Articular chondrocyte of knee joint (primary cell): ENCODE measurements around the gene GRB7. TPM values are rescaled to one million over a fixed set of nuclear protein-coding genes. Genes with fewer than 3 reads are reported as not detected.

Source experiments
- small RNA-seq: library from RNA; depleted of rRNA; stranded (forward); fragments of <200 nt; gene quantifications from one replicate; pipeline ENCODE3, GENCODE V24; 2012
- total RNA-seq: library from RNA; depleted of rRNA; stranded (reverse); fragments of >200 nt; gene quantifications from 2 replicates; pipeline ENCODE4 v1.2.3, GENCODE V29; 2012

GRB7 gene
- 0.32 and 0.78 TPM in 2 replicates for total RNA-seq

GRCh38 chr17:39737760-39738567, at the start of gene GRB7:
Gene GRB7, plus strand, starts transcription at chr17:39737938. Its CDS starts 4,364 bp downstream, at chr17:39742302.

GRCh38 chr17:39699818-39700147, 38.0 kb upstream of the GRB7 start, which contains the start of gene ERBB2:
Gene ERBB2, plus strand, starts transcription at chr17:39700064. Its CDS starts 175 bp downstream, at chr17:39700239.

GRCh38 chr17:39730095-39730921, 7.4 kb upstream of the GRB7 start, which contains the start of gene MIEN1:
Gene MIEN1, minus strand, starts transcription at chr17:39730532. Its CDS starts 37 bp downstream, at chr17:39730495.

Small RNA genes within 50 kb of the gene (small RNA-seq; reads per million reads assigned to genes)
- gene MIR4728: not detected

Other genes with a start within 250 kb of the GRB7 start
- gene NEUROD2, start 130.0 kb upstream of the GRB7 start, total RNA-seq: not detected in 2 replicates
- gene PPP1R1B, start 111.0 kb upstream of the GRB7 start, total RNA-seq: not detected in 2 replicates
- gene STARD3, start 100.8 kb upstream of the GRB7 start, total RNA-seq: 23.0 and 25.1 TPM in 2 replicates
- 0.26 and 0.32 TPM in 2 replicates for gene TCAP, start 72.6 kb upstream of the GRB7 start, total RNA-seq
- not detected in 2 replicates for gene PNMT, start 69.5 kb upstream of the GRB7 start, total RNA-seq
- gene PGAP3, start 49.9 kb upstream of the GRB7 start, total RNA-seq: 11.4 and 13.1 TPM in 2 replicates
- 41.0 and 44.4 TPM in 2 replicates for gene ERBB2, start 37.9 kb upstream of the GRB7 start, total RNA-seq
- 21.4 and 28.5 TPM in 2 replicates for gene MIEN1, start 7.4 kb upstream of the GRB7 start, total RNA-seq
- not detected in 2 replicates for gene IKZF3, start 126.4 kb downstream of the GRB7 start, total RNA-seq
- gene ZPBP2, start 130.3 kb downstream of the GRB7 start, total RNA-seq: not detected in 2 replicates
- 6.1 and 6.4 TPM in 2 replicates for gene GSDMB, start 180.7 kb downstream of the GRB7 start, total RNA-seq
- 40.1 and 42.3 TPM in 2 replicates for gene ORMDL3, start 189.7 kb downstream of the GRB7 start, total RNA-seq
- not detected in 2 replicates for gene LRRC3C, start 189.8 kb downstream of the GRB7 start, total RNA-seq
- 0.22 and 0.39 TPM in 2 replicates for gene GSDMA, start 225.1 kb downstream of the GRB7 start, total RNA-seq
- 81.7 and 99.6 TPM in 2 replicates for gene PSMD3, start 242.9 kb downstream of the GRB7 start, total RNA-seq